GM18951 (cell line): ENCODE results near the gene MYO1E.
"Not testable (repeated sequence)": the region's sequence is repeated elsewhere in the genome, so short reads cannot be mapped to it uniquely, and the experiment has no call there.

Source experiments
- POLR2A ChIP-seq: IDR thresholded peaks from 4 replicates; pipeline ENCODE4 v1.6.1; 2011; ENCODE audit warnings: mild to moderate bottlenecking; ENCODE audit not compliant: insufficient read length, insufficient read depth; ENCODE audit errors: extremely low read depth
- in situ Hi-C: fragments of 300-500 bp; cut with MboI; formaldehyde crosslinking; loops from one replicate; pipeline ENCODE4 v1.12.0; 2022; ENCODE audit warnings: low sequenced_read_pairs, mixed read lengths, inconsistent platforms; ENCODE audit not compliant: unreplicated experiment

The MYO1E gene

GRCh38 chr15:59148153-59148833, 224.4 kb downstream of the MYO1E start:
- in situ Hi-C loops, result no loop called here

GRCh38 chr15:59147666-59148065, 225.0 kb downstream of the MYO1E start:
- in situ Hi-C loops, result no loop called here
- no peak for TF ChIP-seq POLR2A

More at GRCh38 chr15:59148153-59148833, 224.4 kb downstream of the MYO1E start:
- TF ChIP-seq POLR2A, result no peak

- in situ Hi-C loops, result not testable (repeated sequence)
Measured at GRCh38 chr15:59144594-59144993, 228.1 kb downstream of the MYO1E start.

- peak; percentile 8 for TF ChIP-seq POLR2A
- in situ Hi-C loops, result no loop called here
Measured at GRCh38 chr15:59143281-59143680, 229.4 kb downstream of the MYO1E start.

- TF ChIP-seq POLR2A, result no peak
- in situ Hi-C loops, result no loop called here
Measured at GRCh38 chr15:59140422-59141226, 232.0 kb downstream of the MYO1E start.

- TF ChIP-seq POLR2A, result no peak
- in situ Hi-C loops, result no loop called here
Measured at GRCh38 chr15:59138243-59138642, 234.4 kb downstream of the MYO1E start.

- in situ Hi-C loops, result no loop called here
- TF ChIP-seq POLR2A, result no peak
Measured at GRCh38 chr15:59137566-59137965, 235.1 kb downstream of the MYO1E start.

- no peak for TF ChIP-seq POLR2A
- in situ Hi-C loops, result no loop called here
Measured at GRCh38 chr15:59133929-59134427, 238.7 kb downstream of the MYO1E start.

- in situ Hi-C loops, result no loop called here
Measured at GRCh38 chr15:59131969-59132562, 240.6 kb downstream of the MYO1E start.

GRCh38 chr15:59131456-59131855, 241.2 kb downstream of the MYO1E start:
- TF ChIP-seq POLR2A, result no peak
- in situ Hi-C loops, result no loop called here

More at GRCh38 chr15:59131969-59132562, 240.6 kb downstream of the MYO1E start:
- TF ChIP-seq POLR2A, result no peak

GRCh38 chr15:59127255-59127654, 245.4 kb downstream of the MYO1E start:
- in situ Hi-C loops, result not testable (repeated sequence)

- in situ Hi-C loops, result not testable (repeated sequence)
Measured at GRCh38 chr15:59125683-59126082, 247.0 kb downstream of the MYO1E start.

- in situ Hi-C loops, result no loop called here
- no peak for TF ChIP-seq POLR2A
Measured at GRCh38 chr15:59124261-59124660, 248.4 kb downstream of the MYO1E start.

- no peak for TF ChIP-seq POLR2A
- in situ Hi-C loops, result no loop called here
Measured at GRCh38 chr15:59120937-59121336, 251.7 kb downstream of the MYO1E start.
